Activated T-helper 1 cell treated with anti-CD3 and anti-CD28 coated beads, Interleukin-2, amount 50 U/mL, for 16 hours (primary cell): ENCODE data around the gene TRIM27.
"Not testable (repeated sequence)": the region's sequence is repeated elsewhere in the genome, so short reads cannot be mapped to it uniquely, and the experiment has no call there.

ENCODE experiments used
- DNase-seq, 2 donors: peaks; one replicate each; pipeline ENCODE4 v3.0.0-alpha.2; 2020; ENCODE audit warnings: low read depth in 1 of 2, low spot score in 1 of 2

TRIM27 gene

DNA sequence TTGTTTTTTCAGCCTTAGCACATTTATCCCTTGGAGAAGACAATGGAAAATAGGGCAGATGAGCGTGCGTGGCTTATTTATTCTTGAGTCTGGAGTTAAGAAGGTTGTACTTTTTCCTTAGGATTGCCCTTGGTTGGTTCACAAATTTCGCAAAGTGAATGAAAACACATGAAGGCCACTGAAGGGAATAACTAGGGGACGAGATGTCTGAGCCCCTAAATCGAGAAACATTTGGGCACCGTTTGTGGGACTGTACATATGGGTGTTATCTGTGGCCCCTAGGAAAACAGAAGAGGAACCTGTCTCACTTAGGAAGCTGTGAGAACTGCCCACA lies 19.4 kb upstream of the TRIM27 start:
- no peak for DNase-seq

DNA sequence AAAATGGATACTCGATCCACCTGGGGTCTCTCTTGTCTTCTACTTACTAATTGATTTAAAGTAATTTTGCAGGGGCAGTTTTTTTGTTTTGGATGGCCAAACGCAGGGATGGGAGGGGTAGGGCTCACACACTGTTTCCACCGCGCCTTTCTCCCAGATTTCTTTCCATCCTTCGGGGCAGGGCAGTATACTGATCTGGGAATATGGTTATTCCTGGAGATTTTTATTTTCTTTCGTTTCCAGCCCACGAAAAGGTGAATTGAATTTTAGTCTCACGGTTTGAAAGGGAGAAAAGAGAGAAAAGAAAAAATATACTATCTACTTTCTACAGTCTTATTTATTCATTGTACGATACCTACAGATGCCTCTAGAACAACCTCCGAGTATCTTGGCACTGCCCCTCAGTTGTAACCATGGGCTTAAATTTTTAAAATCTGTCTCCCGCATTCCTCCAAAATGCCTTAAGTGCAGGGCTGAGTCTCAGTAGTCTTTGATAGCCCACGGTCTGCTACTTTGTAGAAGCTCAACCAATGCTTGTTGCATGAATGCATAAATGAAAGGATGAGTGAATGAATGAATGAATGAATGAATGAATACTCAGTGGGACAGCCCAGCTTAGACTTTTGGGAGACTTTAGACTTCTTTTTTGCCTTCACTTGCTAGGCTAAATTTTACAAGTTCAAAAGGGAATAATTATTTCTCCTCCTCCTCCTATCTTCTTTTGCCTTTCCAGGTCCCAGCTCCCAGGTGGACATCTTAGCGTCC lies 18.1 kb upstream of the TRIM27 start:
- no peak for DNase-seq

DNA sequence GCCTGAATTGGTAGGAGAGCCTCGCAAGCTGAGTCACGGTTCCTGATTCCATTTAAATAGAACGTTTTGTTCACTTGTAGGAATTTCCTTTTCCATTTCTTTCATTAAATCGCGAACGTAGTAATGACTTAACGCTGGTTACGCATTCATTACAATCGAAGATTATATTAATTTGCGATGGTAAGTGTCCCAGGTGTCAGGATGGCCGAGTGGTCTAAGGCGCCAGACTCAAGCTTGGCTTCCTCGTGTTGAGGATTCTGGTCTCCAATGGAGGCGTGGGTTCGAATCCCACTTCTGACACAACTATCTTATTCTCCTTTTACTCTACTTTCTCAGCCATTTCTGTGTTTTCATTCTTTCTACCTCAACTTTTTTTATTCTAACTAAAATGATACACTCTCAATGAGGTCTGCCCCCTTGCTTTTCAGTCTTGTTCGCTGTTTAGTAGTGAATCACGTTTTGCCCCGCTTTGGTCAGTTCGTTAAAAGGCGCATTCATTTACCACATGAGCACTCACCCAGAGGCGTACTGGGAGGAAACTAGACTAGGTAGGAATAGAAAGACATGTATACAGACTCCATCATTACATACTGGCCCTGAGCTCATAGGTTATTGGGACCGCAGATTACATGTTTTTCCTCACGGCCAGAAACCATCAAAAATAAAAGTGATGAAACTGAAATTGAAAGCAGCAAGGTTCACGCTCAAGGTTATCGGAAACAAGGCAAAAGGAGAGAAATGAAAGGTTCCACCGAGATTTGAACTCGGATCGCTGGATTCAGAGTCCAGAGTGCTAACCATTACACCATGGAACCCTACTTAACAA lies 17.3 kb upstream of the TRIM27 start:
- DNase-seq = peak; percentile 21 to 53

DNA sequence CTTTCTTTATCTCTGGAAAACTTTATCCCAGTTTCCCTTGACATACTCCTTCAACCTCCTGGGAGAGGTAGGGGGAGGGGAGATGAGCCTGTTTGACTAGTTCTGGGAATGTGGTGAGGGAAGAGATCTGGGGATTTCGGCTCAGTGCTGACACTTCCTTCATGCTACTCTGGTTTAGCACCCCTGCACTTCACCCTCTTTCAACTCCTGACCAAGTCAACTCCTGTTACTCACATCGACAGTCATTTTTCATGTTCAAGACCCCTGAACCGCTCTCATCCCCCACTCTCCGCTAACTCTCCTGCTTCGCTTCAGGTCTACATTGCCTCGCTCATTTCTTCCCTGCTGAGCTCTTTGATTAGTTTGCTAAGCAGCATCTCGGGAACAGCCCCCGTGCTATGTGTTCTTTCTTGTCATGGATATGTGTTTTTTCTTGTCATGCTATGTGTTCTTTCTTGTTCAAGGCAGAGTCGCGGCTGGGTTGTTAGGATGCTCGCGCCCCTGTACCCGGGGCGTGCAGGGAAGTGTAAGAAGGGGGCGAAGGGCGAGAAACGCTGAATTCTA lies 16.6 kb upstream of the TRIM27 start:
- DNase-seq = no peak

DNA sequence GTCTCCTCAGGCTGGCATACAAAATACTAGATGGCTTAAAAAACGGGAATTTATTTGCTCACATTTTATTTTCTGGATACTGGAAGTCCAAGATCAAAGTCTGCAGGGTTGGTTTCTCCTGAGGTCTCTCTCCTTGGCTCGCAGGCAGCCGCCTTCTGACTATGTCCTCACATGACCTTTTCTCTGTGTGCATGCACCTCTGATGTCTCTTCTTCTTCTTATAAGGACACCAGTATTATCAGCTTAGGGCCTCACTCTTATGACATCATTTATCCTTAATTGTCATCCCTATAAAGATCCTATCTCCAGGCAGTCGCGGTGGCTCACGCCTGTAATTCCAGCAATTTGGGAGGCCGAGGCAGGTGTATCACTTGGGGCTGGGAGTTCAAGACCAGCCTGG lies 9.3 kb upstream of the TRIM27 start:
- no peak for DNase-seq

DNA sequence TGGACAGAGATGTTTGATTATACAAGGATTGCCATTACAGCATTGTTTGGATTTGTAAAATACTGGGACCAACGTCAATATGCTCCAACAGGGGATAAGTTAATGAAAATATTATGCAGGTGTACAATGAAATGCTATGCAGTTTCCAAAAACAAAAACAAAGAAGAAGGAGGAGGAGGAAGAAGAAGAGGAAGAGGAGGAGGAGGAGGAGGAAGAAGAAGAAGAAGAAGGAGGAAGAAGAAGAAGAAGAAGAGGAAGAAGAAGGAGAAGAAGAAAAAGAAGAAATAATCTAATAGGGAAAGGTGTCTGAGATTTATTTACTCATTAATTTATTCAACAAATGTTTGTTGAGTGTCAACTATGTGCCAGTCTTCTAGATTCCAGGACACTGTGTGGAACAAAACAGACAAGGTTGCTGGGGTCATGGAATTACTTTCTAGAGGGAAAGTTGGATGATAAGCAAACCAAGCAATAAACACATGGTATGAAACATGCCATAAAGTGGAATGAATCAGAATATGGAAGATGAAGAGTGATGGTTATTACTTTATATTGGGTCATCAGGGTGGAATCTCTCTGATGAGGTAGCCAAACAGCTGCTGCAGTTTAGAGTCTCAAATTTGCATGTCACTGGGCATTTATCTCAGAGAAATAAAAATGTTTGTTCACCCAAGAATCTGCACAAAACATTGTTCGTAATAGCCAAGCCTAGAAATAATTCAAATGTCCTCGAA lies 6.3 kb upstream of the TRIM27 start:
- DNase-seq = no peak

DNA sequence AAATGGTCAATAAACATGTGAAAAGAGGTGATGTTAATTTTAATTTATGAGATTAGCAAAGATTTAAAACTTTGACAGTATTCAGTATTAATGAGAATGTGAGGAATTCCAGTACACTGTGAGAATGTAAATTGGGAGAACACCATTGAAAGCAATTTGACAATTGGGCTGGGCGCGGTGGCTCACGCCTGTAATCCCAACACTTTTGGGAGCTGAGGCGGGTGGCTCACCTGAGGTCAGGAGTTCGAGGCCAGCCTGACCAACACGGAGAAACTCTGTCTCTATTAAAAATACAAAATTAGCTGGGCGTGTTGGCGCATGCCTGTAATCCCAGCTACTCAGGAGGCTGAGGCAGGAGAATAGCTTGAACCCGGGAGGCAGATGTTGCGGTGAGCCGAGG lies 5.6 kb upstream of the TRIM27 start:
- not testable (repeated sequence) for DNase-seq

DNA sequence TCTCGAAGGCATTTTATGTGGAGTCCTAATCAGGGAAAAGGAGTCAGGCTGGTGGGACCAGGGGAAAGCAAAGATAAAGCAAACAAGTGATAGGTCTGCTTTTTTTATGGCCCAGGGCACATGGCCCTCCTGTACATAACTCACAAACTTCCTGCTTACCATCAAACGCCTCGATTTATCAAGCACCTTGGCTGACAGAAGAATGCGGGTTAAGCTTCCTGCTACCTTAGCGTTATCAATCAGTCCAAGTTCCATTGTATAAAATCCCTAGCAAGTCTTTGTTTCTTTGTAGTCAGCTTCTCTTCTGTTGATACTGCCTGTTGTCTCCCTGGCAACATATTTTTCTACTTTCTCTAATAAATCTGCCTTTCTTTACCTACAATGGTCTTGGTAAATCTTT lies 4.1 kb upstream of the TRIM27 start:
- DNase-seq = no peak

DNA sequence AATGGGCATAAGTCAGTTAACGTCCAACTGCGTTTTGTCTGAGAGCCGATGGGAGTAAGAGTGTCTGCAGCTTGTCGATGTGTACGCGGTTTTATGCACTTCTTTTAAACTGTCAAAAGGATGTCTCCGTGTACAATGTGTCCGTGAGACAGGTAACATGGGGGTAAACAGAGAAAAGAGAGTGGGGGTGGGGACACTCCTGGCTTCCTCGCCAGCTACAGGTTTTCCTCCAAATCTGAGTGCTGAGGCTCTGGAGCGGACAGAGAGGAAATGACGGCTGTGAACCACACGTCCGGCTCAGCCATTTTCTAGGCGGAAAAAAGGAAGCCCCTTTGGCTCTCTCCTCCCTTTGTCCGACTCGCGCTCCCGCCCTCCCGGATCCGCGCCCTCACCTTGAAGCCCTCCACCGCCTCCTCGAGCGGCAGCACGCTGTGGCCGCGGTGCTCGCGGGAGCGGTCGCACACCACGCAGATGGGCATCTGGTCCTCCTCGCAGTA lies 916 bp downstream of the TRIM27 start:
- DNase-seq = no peak

DNA sequence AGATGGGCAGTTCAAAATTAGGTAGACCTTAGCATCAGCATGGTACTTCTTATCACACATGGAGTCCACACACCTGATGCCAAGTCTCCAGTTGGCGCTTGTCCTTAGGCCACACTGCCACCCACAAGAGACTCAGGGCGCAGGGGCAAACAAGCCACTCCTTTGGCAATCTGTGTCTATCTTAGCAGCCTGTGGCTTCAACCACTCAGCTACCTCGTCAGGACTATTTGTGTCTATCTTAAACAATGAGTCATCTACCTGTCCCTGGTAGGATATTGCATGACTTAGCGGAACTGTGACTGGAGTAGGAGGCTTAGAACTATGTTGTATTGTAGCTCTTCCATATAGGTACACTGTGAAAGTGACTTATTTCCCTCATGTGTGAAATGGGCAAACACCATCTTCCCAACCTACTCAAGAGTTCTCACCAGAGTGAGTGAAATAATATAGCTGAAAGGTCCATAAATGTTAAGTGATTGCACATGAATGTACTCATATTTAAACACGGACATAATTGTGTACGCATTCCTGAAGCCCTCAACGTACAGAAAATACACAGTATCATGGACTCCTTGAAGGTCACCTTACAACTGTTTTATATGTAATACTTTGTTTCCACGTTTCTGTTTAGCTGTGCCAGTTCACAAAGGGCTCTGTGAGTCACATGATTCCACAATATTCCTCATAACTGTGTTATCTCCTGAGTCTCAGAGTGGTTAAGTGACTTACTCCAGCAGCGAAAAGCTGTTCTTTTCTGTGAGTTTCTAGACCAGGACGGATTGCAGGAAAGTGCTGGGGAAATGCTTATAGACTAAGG lies 1.6 kb downstream of the TRIM27 start:
- DNase-seq = peak in 1 of 2 donors; percentile 10

DNA sequence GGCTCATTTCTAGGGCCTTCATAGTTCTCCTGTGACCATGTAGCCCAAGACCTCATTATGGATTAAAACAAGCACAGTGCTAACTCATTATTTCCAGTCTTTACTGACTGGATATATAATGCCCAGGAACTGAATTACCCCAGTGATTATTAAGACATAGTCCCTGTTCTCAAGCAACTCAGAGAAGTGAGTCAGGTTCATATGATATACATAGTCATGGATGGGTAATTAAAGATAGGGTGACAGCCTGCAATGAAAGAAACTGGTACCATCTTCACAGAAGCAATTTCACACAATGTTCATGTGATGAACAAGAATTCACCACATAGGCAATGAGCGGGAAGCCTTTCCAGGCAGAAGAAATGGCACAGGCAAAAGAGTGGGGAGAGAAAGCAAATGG lies 3.5 kb downstream of the TRIM27 start:
- DNase-seq = no peak

DNA sequence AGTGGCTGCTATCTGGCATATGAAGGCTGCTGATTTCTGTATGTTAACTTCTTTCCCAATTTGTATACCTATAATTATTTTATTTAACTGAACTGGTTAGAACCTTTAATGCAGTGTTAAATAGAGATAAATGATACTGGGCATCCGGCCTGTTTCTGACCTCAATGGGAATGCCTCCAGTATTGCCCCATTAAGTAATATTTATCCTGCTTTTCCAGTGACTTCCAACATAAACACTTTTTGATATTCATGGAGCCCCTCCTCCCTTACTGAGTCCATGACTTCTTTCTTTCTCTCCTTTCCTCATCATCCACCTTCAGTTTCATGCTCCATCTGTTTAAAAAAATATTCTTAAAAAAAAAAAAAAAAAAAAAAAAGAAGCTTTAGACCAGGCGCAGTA lies 8.8 kb downstream of the TRIM27 start:
- DNase-seq = no peak

DNA sequence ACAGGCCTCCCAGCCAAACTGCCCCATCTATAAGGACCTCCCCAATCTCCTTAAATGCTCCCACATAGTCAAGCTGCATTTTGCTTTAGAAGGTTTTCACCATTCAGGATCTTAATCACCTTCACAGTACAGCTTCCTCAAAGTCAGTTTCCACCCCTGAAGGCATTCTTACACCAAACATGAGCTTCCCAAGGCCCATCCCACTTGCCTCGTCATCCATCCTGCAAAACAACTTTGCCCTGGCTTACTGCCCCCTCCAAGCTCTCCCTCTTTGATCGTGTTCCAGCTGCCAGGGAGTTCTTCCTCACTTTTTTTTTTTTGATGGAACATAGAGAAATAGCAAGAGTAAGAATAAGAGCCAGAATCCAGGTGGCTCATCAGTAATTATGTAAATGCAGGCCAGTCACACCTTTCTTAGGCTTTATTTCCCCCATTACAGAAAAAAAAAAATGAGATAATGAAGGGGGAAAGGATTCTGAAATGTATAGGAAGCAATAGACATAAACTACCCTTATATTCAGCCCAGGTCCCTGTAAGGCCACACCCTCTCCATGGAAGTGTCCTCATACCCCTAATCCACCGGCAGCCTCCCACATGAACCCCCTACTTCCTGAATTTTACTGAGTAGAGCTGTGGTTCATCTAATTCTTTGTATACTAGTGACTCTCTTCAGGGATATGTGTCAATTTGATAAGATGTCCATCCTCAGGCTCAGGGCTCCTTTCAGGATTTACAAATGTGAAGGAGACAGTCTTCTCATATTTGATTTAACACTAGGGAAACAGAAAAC lies 12.7 kb downstream of the TRIM27 start:
- DNase-seq = no peak

DNA sequence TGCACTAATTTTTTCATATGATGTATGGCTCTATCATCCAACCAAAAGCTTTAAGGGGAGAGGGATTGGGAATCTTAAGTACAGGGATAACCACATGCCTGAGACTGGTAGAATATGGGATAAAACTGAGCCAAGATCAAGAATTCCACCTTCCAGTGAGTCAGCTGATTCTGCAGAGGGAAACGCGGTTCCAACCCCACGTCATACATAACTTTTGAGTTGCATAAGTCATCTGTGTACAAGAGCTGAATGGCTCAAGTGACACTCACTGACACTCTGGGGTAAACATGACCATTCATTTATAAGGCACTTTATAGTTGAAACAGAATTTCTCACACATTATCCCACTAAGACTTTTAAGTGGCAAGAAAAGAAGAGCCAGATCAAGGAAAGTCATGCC lies 16.4 kb downstream of the TRIM27 start:
- DNase-seq = no peak

DNA sequence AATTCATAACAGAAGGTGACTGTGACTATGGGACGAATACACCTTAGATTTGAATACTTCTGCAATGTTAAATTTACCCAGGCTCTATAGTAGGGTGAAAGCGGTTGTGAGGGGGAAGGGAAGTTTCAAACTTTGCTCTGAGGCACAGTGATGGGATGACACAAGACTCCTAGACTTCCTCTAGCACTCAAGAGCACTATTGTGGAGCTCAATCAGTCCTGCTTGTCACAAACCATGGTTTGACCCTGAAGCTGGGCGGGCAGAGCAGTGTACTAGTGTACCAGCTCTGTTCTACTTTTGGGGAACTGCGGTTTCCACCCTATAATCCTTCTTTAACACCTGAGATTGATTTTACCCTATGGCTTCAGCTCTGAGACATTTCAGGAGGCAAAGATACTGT lies 17.1 kb downstream of the TRIM27 start:
- DNase-seq = no peak

DNA sequence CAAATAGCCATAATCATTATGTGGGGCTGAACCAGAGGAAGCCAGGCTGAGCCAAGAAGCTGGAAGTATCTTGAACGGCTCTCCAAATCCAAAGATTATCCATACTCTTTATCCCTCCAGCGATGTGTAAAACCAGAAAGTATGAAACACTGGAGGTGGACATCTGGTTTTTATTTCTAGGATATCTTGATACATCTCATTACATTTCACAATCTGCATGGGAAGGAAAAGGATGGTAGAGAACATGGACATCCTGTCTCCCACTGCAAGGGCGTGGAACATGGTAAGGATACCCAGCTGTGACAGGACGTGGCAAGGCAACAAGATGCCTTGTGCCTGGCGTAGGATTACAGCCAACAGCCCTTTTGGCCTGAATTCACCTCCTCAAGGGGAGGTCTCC lies 20.1 kb downstream of the TRIM27 start:
- no peak for DNase-seq

DNA sequence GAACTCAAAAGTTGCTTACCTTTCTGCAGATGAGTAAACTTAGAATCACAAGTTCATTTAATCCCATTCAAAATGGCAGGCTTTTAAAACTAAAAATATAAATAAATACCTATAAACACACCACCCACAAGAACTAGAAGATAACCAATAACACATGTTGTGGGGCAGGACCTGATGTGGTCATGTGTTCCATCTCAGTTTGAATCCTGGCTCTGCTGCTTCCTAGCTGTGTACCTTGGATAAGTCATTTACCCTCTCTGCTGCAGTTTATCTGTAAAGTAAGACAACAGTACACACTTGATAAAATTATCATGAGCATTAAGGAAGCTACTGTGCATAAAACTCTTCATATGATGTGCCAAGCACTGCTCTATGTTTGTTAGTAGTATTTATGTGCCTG lies 22.0 kb downstream of the TRIM27 start:
- no peak for DNase-seq

DNA sequence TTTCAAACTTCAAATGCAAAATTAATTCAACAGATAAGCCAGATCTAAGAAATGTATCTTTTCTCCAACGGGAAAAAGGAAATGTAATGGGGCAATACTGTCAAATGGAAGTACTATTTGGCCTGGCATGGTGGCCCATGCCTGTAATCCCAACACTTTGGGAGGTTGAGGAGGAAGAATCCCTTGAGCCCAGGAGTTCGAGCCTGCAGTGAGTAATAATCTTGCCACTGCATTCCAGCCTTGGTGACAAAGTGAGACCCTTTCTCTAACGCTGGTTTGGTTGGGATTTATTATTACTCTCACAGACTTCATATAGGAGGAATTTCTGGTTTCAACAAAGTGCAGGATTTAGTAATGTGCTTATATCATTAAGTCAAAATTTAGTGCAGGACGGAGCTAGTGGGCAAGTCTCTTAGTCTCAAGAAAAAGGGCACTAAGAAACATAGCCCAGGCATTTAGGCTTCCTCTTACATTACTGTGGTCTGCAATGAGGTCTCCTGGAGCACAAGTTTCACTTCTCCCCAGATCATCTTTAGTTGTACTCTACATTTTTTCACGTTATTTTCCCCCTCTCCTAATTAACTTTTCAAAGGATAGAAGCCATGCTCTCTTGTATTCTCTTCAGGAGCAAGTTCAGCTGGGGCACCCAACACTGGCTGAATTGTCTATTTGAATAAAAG lies 23.1 kb downstream of the TRIM27 start:
- DNase-seq = no peak

DNA sequence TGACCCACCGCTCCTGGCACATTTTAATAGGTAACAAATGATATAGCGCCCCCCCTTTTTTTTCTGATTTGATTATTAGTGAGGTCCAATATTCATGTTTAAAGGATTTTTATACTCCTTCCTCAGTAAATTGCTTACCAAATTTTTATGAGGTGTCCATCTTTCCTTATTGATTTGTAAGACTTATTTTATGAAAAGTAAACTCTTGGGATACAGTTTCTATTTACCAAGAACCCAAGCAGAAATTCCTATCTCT lies 25.1 kb downstream of the TRIM27 start:
- DNase-seq = no peak

DNA sequence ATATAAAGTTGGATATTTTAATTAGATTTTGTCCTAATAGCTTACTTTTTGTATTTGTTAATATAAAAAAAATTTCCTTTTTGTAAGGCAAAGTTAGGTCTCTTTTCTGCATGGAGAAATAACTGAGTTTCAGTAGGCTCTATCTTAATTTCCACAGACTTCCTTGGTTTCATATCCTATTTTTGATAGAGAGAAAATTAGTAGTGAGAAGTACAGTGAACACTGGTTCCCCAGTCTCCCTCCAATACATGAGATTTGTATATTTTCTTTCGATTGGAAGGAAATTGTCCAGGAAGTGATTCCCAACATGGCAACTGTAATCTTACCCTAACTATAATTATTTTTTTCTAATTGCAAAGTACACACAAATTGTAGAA lies 26.4 kb downstream of the TRIM27 start:
- DNase-seq = no peak
